NCI-H2196 (cell line): ENCODE measurements around the gene CCDC24.

Experiments used
- DNase-seq: peaks from one replicate; lab custom pipeline; 2025; ENCODE audit not compliant: unreplicated experiment; lab: John Stamatoyannopoulos, UW

Gene CCDC24

GRCh38 chr1:43963006-43963405 is 28.4 kb upstream of the CCDC24 start:
- no peak for DNase-seq

- no peak for DNase-seq
These were observed 27.5 kb upstream of the CCDC24 start for GRCh38 chr1:43963890-43964289.

- DNase-seq, result no peak
These were observed 26.1 kb upstream of the CCDC24 start for GRCh38 chr1:43965316-43965715.

GRCh38 chr1:43968348-43968948 is 23.0 kb upstream of the CCDC24 start:
- no peak for DNase-seq

GRCh38 chr1:43969416-43969745 is 22.0 kb upstream of the CCDC24 start:
- no peak for DNase-seq

- DNase-seq, result peak; percentile 97
These were observed 21.5 kb upstream of the CCDC24 start, which contains the start of gene DPH2 for GRCh38 chr1:43969746-43970466. Gene DPH2, plus strand, starts transcription at chr1:43970010. Its CDS starts 166 bp downstream, at chr1:43970176.

- no peak for DNase-seq
These were observed 20.9 kb upstream of the CCDC24 start for GRCh38 chr1:43970502-43970901.

- DNase-seq, result no peak
These were observed 20.5 kb upstream of the CCDC24 start for GRCh38 chr1:43970911-43971310.

GRCh38 chr1:43971336-43971980 is 19.9 kb upstream of the CCDC24 start:
- no peak for DNase-seq

GRCh38 chr1:43973981-43974442 is 17.4 kb upstream of the CCDC24 start:
- no peak for DNase-seq

- DNase-seq, result peak; percentile 96
These were observed 16.8 kb upstream of the CCDC24 start, which contains the start of gene ATP6V0B for GRCh38 chr1:43974443-43975248. Gene ATP6V0B, plus strand, starts transcription at chr1:43974960. Its CDS starts 81 bp downstream, at chr1:43975041.

- DNase-seq, result no peak
These were observed 16.0 kb upstream of the CCDC24 start for GRCh38 chr1:43975249-43975961.

GRCh38 chr1:43976045-43976444 is 15.4 kb upstream of the CCDC24 start:
- no peak for DNase-seq

- no peak for DNase-seq
These were observed 14.5 kb upstream of the CCDC24 start for GRCh38 chr1:43976890-43977289.

GRCh38 chr1:43977376-43978263 is 13.8 kb upstream of the CCDC24 start:
- DNase-seq, result no peak

- DNase-seq, result no peak
These were observed 13.2 kb upstream of the CCDC24 start for GRCh38 chr1:43978264-43978550.

GRCh38 chr1:43978551-43979260 is 12.7 kb upstream of the CCDC24 start, which contains the start of gene B4GALT2:
Gene B4GALT2, plus strand, starts transcription at chr1:43979210. Its CDS starts 1,951 bp downstream, at chr1:43981161.
- DNase-seq, result peak; percentile 62

GRCh38 chr1:43979261-43979527 is 12.2 kb upstream of the CCDC24 start:
- DNase-seq, result no peak

- no peak for DNase-seq
These were observed 11.7 kb upstream of the CCDC24 start for GRCh38 chr1:43979528-43980254.
